K562 (cell line): ENCODE measurements around the gene TTC24. TPM values are rescaled to one million over a fixed set of nuclear protein-coding genes. Genes with fewer than 3 reads are reported as not detected.
A peak's percentile ranks its signal among the peaks of the same experiment; 100 is the strongest.

Experiments used
- ATAC-seq: fragments of 200-7000 bp; cut with Tn5 transposase; 3 replicates; pipeline ENCODE4 v1.9.1; 2020; ENCODE audit warnings: moderate library complexity
- BruUV-seq: library from RNA; stranded (reverse); fragments of 400-500 nt; replicated peaks from 2 replicates; lab custom pipeline; 2021; lab: Mats Ljungman, UMichigan
- CTCF ChIA-PET: fragments of 300-600 bp; formaldehyde crosslinking; extraction: SDS; loops from one replicate; lab custom pipeline; 2021; ENCODE audit warnings: low intra/inter-chr PET ratio; lab: Yijun Ruan, JAX
- POLR2A ChIA-PET: fragments of 300-600, 350-650 bp; sonication (Branson Sonifier 250); formaldehyde crosslinking; extraction: SDS; loops from one replicate; lab custom pipeline; 2021; ENCODE audit warnings: antibody characterized with exemption, inconsistent platforms; lab: Yijun Ruan, JAX
- DNase-seq, 4 experiments: peaks; one replicate each; pipeline versions ENCODE4 v3.0.0 to v3.0.0-alpha.2; 2011 to 2018; ENCODE audit warnings: low spot score in 3 of 4, mixed read lengths in 3 of 4; ENCODE audit errors: extremely low read depth in 1 of 4
- FAIRE-seq: peaks from 2 replicates; lab custom pipeline; 2011; peaks lifted over from hg19 to GRCh38; lab: Jason Lieb, UNC
- H2AFZ ChIP-seq: 2 replicates; pipeline ENCODE4 v1.6.0; 2011; ENCODE audit warnings: low read depth, low read length, control low read depth, inconsistent platforms
- H3K27ac ChIP-seq: fragments of 200-600 bp; 3 replicates; pipeline ENCODE4 v1.8.0; 2011; ENCODE audit warnings: low read depth, mild to moderate bottlenecking, control low read depth, inconsistent platforms, low read length, moderate library complexity, mixed read lengths; ENCODE audit errors: extremely low read depth
- H3K27me3 ChIP-seq, 2 experiments: fragments of 300-600 bp in 1 of 2; 2 replicates in 1 of 2; 3 replicates in 1 of 2; pipeline versions ENCODE4 v1.6.0 to v1.8.0; 2011; ENCODE audit warnings: inconsistent platforms in 2 of 2, low read length in 2 of 2, mild to moderate bottlenecking in 1 of 2, mixed read lengths in 1 of 2, moderate library complexity in 1 of 2; ENCODE audit not compliant: control insufficient read depth in 2 of 2, insufficient read depth in 2 of 2
- H3K36me3 ChIP-seq: fragments of 300-600 bp; 3 replicates; pipeline ENCODE4 v1.8.0; 2011; ENCODE audit warnings: mild to moderate bottlenecking, low read length, inconsistent platforms; ENCODE audit not compliant: control insufficient read depth, insufficient read depth
- H3K4me1 ChIP-seq, 2 experiments: fragments of 200-600 bp in 1 of 2; replicated peaks in 1 of 2; 2 replicates in 1 of 2; 3 replicates in 1 of 2; pipeline versions ENCODE4 v1.5.1 to v1.8.0; 2011; ENCODE audit warnings: inconsistent platforms in 2 of 2, low read length in 2 of 2, mild to moderate bottlenecking in 1 of 2, mixed read lengths in 1 of 2, moderate library complexity in 1 of 2; ENCODE audit not compliant: control insufficient read depth in 2 of 2, insufficient read depth in 2 of 2
- H3K4me2 ChIP-seq: 2 replicates; pipeline ENCODE4 v1.6.1; 2011; ENCODE audit warnings: low read length, control low read depth, inconsistent platforms, mixed read lengths; ENCODE audit not compliant: insufficient read depth
- H3K4me3 ChIP-seq: fragments of 200-600 bp; sonication (generic), shearing (Covaris generic); 2 replicates; pipeline ENCODE4 v1.5.1; 2016; ENCODE audit warnings: control low read depth, inconsistent platforms
- H3K79me2 ChIP-seq: fragments of 200-600 bp; 3 replicates; pipeline ENCODE4 v1.8.0; 2011; ENCODE audit warnings: low read length, inconsistent platforms; ENCODE audit not compliant: control insufficient read depth, insufficient read depth
- H3K9ac ChIP-seq, 2 experiments: 2 replicates each; pipeline versions ENCODE4 v1.6.0 to v1.6.1; 2011; ENCODE audit warnings: low read depth in 2 of 2, low read length in 2 of 2, control low read depth in 1 of 2, inconsistent platforms in 1 of 2, mild to moderate bottlenecking in 1 of 2, mixed read lengths in 1 of 2; ENCODE audit not compliant: insufficient read depth in 1 of 2
- H3K9me1 ChIP-seq: one replicate; pipeline ENCODE4 v1.6.0; 2011; ENCODE audit warnings: inconsistent platforms, mild to moderate bottlenecking, low read length, moderate library complexity; ENCODE audit not compliant: control insufficient read depth, insufficient read depth
- H3K9me3 ChIP-seq: replicated peaks from 2 replicates; pipeline ENCODE4 v1.5.1; 2011; ENCODE audit warnings: low read depth, low read length, inconsistent platforms; ENCODE audit not compliant: control insufficient read depth, insufficient read depth
- H4K20me1 ChIP-seq: replicated peaks from 2 replicates; pipeline ENCODE4 v1.6.1; 2011; ENCODE audit warnings: low read length, inconsistent platforms, mixed read lengths; ENCODE audit not compliant: control insufficient read depth, insufficient read depth
- EZH2 ChIP-seq: IDR thresholded peaks from 2 replicates; pipeline ENCODE4 v1.6.1; 2012; ENCODE audit warnings: low read depth, mild to moderate bottlenecking, inconsistent platforms, low read length, borderline replicate concordance
- FOXK1 ChIP-seq: sonication (generic); formaldehyde crosslinking; IDR thresholded peaks from 2 replicates; pipeline ENCODE4 v1.8.0; 2022; ENCODE audit warnings: missing genetic modification reagents, mild to moderate bottlenecking, borderline replicate concordance
- GATA2 ChIP-seq: sonication (generic); formaldehyde crosslinking; IDR thresholded peaks from 2 replicates; pipeline ENCODE4 v1.4.0; 2020; ENCODE audit warnings: mild to moderate bottlenecking, missing genetic modification reagents
- GATAD2A ChIP-seq: fragments of 450-650 bp; IDR thresholded peaks from 2 replicates; pipeline ENCODE4 v1.6.1; 2017
- HMGN3 ChIP-seq: IDR thresholded peaks from 2 replicates; pipeline ENCODE4 v1.6.1; 2011; ENCODE audit warnings: borderline replicate concordance, low read depth, mild to moderate bottlenecking, mixed read lengths, low read length; ENCODE audit not compliant: insufficient read length; ENCODE audit errors: extremely low read depth
- HOMEZ ChIP-seq: fragments of 250-450 bp; sonication (Bioruptor Pico); IDR thresholded peaks from 2 replicates; pipeline ENCODE4 v1.4.0; 2020; ENCODE audit warnings: mild to moderate bottlenecking, moderate library complexity
- MIER1 ChIP-seq: fragments of 450-650 bp; IDR thresholded peaks from 2 replicates; pipeline ENCODE4 v1.6.1; 2016; ENCODE audit warnings: antibody characterized with exemption, mild to moderate bottlenecking, low read depth
- RBFOX2 ChIP-seq: fragments of 200-400 bp; formaldehyde crosslinking; IDR thresholded peaks from 2 replicates; pipeline ENCODE4 v1.6.1; 2017; ENCODE audit warnings: low read depth, mild to moderate bottlenecking, low read length, moderate library complexity
- RFX1 ChIP-seq: fragments of 450-650 bp; IDR thresholded peaks from 2 replicates; pipeline ENCODE4 v1.6.1; 2016; ENCODE audit warnings: mild to moderate bottlenecking, moderate library complexity
- SMAD2 ChIP-seq: fragments of 150-350 bp; IDR thresholded peaks from 2 replicates; pipeline ENCODE4 v1.6.1; 2014; ENCODE audit warnings: low read depth, mild to moderate bottlenecking, low read length
- SOX6 ChIP-seq: fragments of 450-650 bp; IDR thresholded peaks from 2 replicates; pipeline ENCODE4 v1.6.1; 2014; ENCODE audit warnings: mild to moderate bottlenecking
- SRF ChIP-seq, 2 experiments: fragments of 250-450, 450-650 bp in 1 of 2; sonication (Bioruptor Pico) in 1 of 2; sonication (generic) in 1 of 2; formaldehyde crosslinking; IDR thresholded peaks; 2 replicates each; pipeline versions ENCODE4 v1.5.0 to v1.5.1; 2020 to 2022; ENCODE audit warnings: mild to moderate bottlenecking in 1 of 2, missing genetic modification reagents in 1 of 2
- STAG1 ChIP-seq: sonication (generic); formaldehyde crosslinking; IDR thresholded peaks from 2 replicates; pipeline ENCODE4 v1.5.0; 2020; ENCODE audit warnings: missing genetic modification reagents, borderline replicate concordance
- ZBTB7A ChIP-seq: IDR thresholded peaks from 2 replicates; pipeline ENCODE4 v1.6.1; 2011; ENCODE audit warnings: low read depth, mild to moderate bottlenecking, low read length, moderate library complexity, borderline replicate concordance; ENCODE audit not compliant: control insufficient read depth
- ZNF175 ChIP-seq: fragments of 200-800 bp; sonication (Bioruptor generic); IDR thresholded peaks from 2 replicates; pipeline ENCODE4 v1.6.1; 2016; ENCODE audit warnings: low read depth, mild to moderate bottlenecking, missing genetic modification characterization, missing compliant biosample characterization
- ZNF77 ChIP-seq: fragments of 250-450 bp; sonication (Bioruptor Pico); IDR thresholded peaks from 2 replicates; pipeline ENCODE4 v1.5.0; 2020
- WGBS: fragments of 100-300 bp; shearing (Covaris generic); methylation state at CpG from one replicate; pipeline ENCODE4 v1.1.6; 2016; ENCODE audit warnings: low coverage, mixed read lengths; ENCODE audit not compliant: insufficient coverage; ENCODE audit errors: missing lambda C conversion rate; 5-methylcytosine and 5-hydroxymethylcytosine counted together
- in situ Hi-C: fragments of 300-500 bp; cut with MboI; formaldehyde crosslinking; loops from 4 replicates; pipeline ENCODE4 v1.15.0; 2018; ENCODE audit warnings: inconsistent platforms, mixed read lengths
- intact Hi-C: fragments of 100-400 bp; cut with micrococcal nuclease; formaldehyde crosslinking; loops from 2 replicates; pipeline ENCODE4 v1.14.2; 2022
- polyA plus RNA-seq, 8 experiments: library from polyadenylated mRNA; depleted of rRNA in 4 of 8; stranded (reverse) in 5 of 8; unstranded in 3 of 8; fragments of >200 nt; fragmentation: Nextera tagmentation in 2 of 8; fragmentation: Illumina TruSeq in 1 of 8; extraction: Ambion mirVana in 2 of 8; extraction: Trizol in 1 of 8; gene quantifications; 2 replicates each; pipeline versions ENCODE4 v1.2.1 to v1.2.3, GENCODE V29; 2011 to 2014; ENCODE audit warnings: inconsistent platforms in 1 of 8, missing spikeins in 1 of 8
- total RNA-seq, 7 experiments: library from RNA; depleted of rRNA in 6 of 7; stranded (reverse); fragments of >200 nt in 6 of 7; fragmentation: Illumina TruSeq in 2 of 7; extraction: Trizol in 2 of 7; gene quantifications; 2 replicates each; pipeline versions ENCODE4 v1.2.1 to v1.2.3, GENCODE V29; 2011 to 2021; ENCODE audit warnings: low replicate concordance in 1 of 7

TTC24 gene
- total and polyA plus RNA-seq, 9 of the 15 experiments (the other 6 are each of a cell fraction or from before 2014, with no cell fraction given) = not detected

- TF ChIP-seq EZH2 (no peak), FOXK1 (CRISPR knock-in tag) (no peak), SMAD2 (no peak), MIER1 (no peak), GATA2 (no peak), SOX6 (no peak), STAG1 (CRISPR knock-in tag) (no peak), HOMEZ (CRISPR knock-in tag) (no peak), RFX1 (peak; percentile 24; the same call in 1 of the 2 replicates), SRF (CRISPR knock-in tag; IDR thresholded peaks at IDR 0.05) (no peak), HMGN3 (no peak)
Measured at GRCh38 chr1:156579472-156579871, at the start of gene TTC24 (continued).

GRCh38 chr1:156530006-156530405 is 49.5 kb upstream of the TTC24 start:
- H3K4me1 ChIP-seq = peaks cover 9 to 10% of the 10 kb centered on the region in 2 experiments
- FAIRE-seq (no peak), ATAC-seq (no peak), DNase-seq (no peak)
- no peaks in the 10 kb centered on the region for H3K9me3 ChIP-seq
- no peak overlapping the region for H3K27ac ChIP-seq
- no peak overlapping the region for H2AFZ ChIP-seq
- no peaks in the 10 kb centered on the region for H3K9me1 ChIP-seq
- intact Hi-C loops (no loop called here), in situ Hi-C loops (no loop called here)
- BruUV-seq = no TSS peak
- H3K4me3 ChIP-seq = no peak overlapping the region
- no peaks in the 10 kb centered on the region for H3K79me2 ChIP-seq
- H3K4me2 ChIP-seq = no peak overlapping the region
- H3K27me3 ChIP-seq = no peaks in the 10 kb centered on the region
- peak overlapping the region in 1 of 2 experiments; percentile 39; a peak in 1 of 4 replicates for H3K9ac ChIP-seq
- CTCF ChIA-PET = no interaction called here
- H3K36me3 ChIP-seq = peaks cover 63% of the 10 kb centered on the region; the same call in 2 of the 3 replicates
- WGBS = 88% methylated on average over 9 of the region's 18 CpGs
- POLR2A ChIA-PET = no interaction called here
- TF ChIP-seq RBFOX2 = 0 out of 2 replicates have a peak, but pooled peaks have one; percentile 17
- TF ChIP-seq ZNF77 (CRISPR knock-in tag) = no peak
- no peak for TF ChIP-seq ZBTB7A
- TF ChIP-seq ZNF175 (CRISPR knock-in tag) = no peak
- TF ChIP-seq GATAD2A = no peak
- no peaks in the 10 kb centered on the region for H4K20me1 ChIP-seq
